ENCODE results near the gene IKBKE. TPM values are rescaled to one million over a fixed set of nuclear protein-coding genes. Genes with fewer than 3 reads are reported as not detected.

Gene IKBKE
- total and polyA plus RNA-seq, 2 experiments from 2014 or later = 24.7 to 27.0 TPM

DNA sequence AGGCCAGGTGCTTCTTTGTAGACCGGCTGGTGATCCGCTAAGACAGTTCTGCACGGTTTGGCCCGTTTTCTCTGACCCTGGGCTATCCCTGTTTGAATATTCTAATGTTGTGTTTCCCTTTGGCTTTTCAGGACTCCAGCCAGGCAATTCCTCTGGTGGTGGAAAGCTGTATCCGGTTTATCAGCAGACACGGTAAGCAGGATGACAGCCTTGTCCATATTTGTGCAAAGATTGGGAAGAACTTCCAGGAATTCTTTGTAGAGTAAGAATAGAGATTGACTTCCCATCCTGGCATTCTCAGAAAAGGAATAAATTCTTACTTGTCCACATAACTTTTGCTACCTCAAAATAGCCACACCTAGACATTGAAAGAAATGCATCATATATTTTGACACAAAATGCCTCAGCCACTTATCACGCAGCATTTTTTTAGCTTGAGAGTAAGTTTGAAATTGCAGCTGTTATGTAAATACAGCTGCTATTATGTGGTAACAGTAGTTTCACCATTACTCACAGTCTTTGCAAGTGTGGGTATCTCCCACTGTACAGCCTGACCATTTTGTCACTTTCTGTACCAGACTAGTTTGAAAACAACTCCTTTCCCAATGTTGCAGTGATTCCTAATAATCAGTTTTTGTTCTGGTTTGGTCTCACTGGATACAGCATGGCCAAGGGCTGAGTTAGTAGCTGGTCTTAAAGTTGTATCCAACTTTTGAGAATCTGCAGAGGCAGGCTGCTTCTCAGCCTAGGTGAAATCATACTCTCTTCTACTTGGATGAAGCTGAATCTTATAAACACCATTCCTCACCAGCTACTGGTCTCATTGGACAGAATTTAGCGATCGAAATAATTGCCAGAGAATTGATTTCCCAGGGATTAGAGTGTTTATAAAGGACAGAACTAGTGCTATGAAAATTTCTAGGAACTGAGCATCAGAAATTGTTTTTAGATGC lies 40.0 kb upstream of the IKBKE start:
- H3K4me3 ChIP-seq = no peak overlapping the region
- DNase-seq (ENCODE audit: low read depth in 1 of 2, low spot score in 1 of 2) = peak in 1 of 2 donors; percentile 86
- H3K27ac ChIP-seq = peak overlapping the region; percentile 49

DNA sequence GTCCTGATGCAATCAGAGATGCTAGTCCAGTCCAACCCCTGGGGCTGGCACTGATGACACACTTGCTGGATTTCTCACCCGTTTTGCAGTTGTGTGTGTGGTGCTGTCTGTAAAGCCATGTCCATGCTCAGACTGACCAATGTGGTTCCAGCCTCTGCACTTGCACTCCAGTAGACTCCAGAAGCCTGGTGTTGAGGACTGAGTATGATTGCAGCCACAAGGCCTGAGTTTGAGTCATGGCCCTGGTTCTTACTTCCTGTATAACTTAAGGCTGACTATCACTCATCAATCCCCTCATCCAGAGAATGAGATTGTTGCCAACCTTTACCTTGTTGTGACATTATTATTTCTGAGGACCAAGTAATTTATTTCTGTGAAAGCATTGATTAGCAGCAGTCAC lies 34.8 kb upstream of the IKBKE start:
- Histone ChIP-seq H3K27ac (no peak overlapping the region), H3K9me3 (ENCODE audit: low read depth) (no peaks in the 10 kb centered on the region), H3K27me3 (no peaks in the 10 kb centered on the region), H3K36me3 (peaks cover 9% of the 10 kb centered on the region), H3K4me3 (no peak overlapping the region), H3K4me1 (ENCODE audit: low read depth) (peaks cover 25% of the 10 kb centered on the region)
- DNase-seq (ENCODE audit: low read depth in 1 of 2, low spot score in 1 of 2) = no peak
- TF ChIP-seq, protein P1, sequence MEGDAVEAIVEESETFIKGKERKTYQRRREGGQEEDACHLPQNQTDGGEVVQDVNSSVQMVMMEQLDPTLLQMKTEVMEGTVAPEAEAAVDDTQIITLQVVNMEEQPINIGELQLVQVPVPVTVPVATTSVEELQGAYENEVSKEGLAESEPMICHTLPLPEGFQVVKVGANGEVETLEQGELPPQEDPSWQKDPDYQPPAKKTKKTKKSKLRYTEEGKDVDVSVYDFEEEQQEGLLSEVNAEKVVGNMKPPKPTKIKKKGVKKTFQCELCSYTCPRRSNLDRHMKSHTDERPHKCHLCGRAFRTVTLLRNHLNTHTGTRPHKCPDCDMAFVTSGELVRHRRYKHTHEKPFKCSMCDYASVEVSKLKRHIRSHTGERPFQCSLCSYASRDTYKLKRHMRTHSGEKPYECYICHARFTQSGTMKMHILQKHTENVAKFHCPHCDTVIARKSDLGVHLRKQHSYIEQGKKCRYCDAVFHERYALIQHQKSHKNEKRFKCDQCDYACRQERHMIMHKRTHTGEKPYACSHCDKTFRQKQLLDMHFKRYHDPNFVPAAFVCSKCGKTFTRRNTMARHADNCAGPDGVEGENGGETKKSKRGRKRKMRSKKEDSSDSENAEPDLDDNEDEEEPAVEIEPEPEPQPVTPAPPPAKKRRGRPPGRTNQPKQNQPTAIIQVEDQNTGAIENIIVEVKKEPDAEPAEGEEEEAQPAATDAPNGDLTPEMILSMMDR (IDR thresholded peaks at IDR 0.05; ENCODE audit: low read depth, low read length) = no peak

More for the DNA sequence above, 40.0 kb upstream of the IKBKE start:
- Histone ChIP-seq H3K4me1 (ENCODE audit: low read depth) (peaks cover 12% of the 10 kb centered on the region), H3K27me3 (no peaks in the 10 kb centered on the region), H3K36me3 (peaks cover 4% of the 10 kb centered on the region), H3K9me3 (ENCODE audit: low read depth) (no peaks in the 10 kb centered on the region)
- TF ChIP-seq, protein P1 (IDR thresholded peaks at IDR 0.05; ENCODE audit: low read depth, low read length) = peak; percentile 50

DNA sequence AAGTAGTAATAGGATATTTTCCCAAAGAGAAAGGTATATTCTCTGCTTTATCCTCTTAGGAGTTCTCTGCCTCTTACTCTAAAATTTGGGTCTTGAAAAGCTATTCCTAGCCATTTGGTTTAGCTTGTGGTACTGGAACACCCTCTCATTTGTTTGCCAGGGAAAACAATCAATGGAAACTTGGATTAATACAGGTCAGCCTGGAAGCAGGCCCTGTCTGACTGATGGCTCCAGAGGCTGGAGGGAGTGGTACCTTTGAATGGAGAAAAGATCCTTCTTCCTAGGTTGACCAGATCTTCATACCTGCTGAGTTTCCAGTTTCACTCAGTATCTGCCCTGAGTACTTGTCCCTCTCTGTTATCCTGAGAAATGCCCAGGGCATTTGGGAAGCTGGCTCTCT lies 31.7 kb upstream of the IKBKE start:
- peaks cover 16% of the 10 kb centered on the region for H3K36me3 ChIP-seq

DNA sequence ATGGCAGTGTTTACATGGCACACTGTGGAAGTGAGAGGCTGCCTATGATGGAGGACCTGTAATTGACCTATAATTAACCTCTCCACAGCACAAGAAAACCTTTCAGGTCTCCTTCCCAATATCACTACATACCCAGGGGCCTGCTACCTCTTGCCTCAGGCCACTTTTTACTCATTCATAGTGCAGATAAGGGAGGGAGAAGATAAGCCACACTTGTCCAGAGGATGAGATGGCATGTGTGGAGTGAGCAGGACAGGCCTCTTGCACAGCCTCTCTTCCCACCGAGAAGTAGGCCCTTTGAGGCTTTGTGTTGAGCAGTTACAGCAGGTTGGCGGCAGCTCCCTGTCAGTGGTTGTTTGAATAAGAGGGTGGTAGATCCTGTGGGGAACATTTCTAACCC lies 31.1 kb upstream of the IKBKE start:
- Histone ChIP-seq H3K4me1 (ENCODE audit: low read depth) (peaks cover 22% of the 10 kb centered on the region), H3K27ac (peak overlapping the region; percentile 80), H3K9me3 (ENCODE audit: low read depth) (no peaks in the 10 kb centered on the region), H3K27me3 (no peaks in the 10 kb centered on the region), H3K36me3 (peaks cover 18% of the 10 kb centered on the region), H3K4me3 (no peak overlapping the region)
- peak in 1 of 2 donors; percentile 69 for DNase-seq (ENCODE audit: low read depth in 1 of 2, low spot score in 1 of 2)
- TF ChIP-seq, protein P1 (IDR thresholded peaks at IDR 0.05; ENCODE audit: low read depth, low read length) = no peak

More for the DNA sequence above, 31.7 kb upstream of the IKBKE start:
- no peak for DNase-seq (ENCODE audit: low read depth in 1 of 2, low spot score in 1 of 2)
- H3K4me3 ChIP-seq = no peak overlapping the region
- no peaks in the 10 kb centered on the region for H3K27me3 ChIP-seq
- H3K4me1 ChIP-seq (ENCODE audit: low read depth) = peaks cover 22% of the 10 kb centered on the region
- TF ChIP-seq, protein P1 (IDR thresholded peaks at IDR 0.05; ENCODE audit: low read depth, low read length) = no peak
- no peaks in the 10 kb centered on the region for H3K9me3 ChIP-seq (ENCODE audit: low read depth)
- peak overlapping the region; percentile 80 for H3K27ac ChIP-seq

DNA sequence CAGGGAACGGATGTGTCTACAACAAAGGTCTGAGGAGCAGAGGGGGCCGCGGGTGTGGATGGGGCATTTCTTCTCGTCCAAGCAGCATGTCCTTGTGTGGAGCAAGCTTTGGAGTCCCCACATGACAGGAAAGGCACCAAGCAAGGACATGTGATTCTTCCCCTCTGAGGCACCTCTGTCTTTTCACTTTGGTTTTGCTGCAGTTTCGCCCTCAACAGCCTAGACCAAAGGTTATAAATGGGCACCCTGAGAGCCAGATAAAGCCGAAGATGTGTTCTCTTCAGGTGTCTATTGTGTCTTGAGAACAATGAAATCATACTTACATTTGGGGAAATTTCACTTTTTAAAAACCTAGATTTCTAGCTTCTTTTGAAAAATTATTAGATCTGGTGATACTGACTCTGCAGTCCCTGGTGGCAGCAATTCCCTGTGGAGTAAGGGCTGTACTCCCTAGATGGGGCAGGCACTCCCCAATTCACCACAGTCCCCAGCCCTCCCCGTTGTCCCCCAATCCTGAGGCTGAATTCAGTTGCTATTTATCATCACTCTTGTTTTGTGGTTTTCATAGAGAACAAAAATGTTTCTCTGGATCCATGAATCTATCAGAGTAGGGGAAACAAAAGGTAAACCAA lies 28.8 kb upstream of the IKBKE start:
- H3K4me1 ChIP-seq (ENCODE audit: low read depth) = peaks cover 22% of the 10 kb centered on the region

More for the DNA sequence above, 28.8 kb upstream of the IKBKE start:
- DNase-seq (ENCODE audit: low read depth in 1 of 2, low spot score in 1 of 2) = no peak
- TF ChIP-seq, protein P1 (IDR thresholded peaks at IDR 0.05; ENCODE audit: low read depth, low read length) = no peak
- Histone ChIP-seq H3K9me3 (ENCODE audit: low read depth) (no peaks in the 10 kb centered on the region), H3K27ac (no peak overlapping the region), H3K27me3 (no peaks in the 10 kb centered on the region), H3K4me3 (no peak overlapping the region), H3K36me3 (peaks cover 21% of the 10 kb centered on the region)
